Measurements from ENCODE around the gene CUX1.

GRCh38 chr7:102197599-102197998, 380.2 kb downstream of the CUX1 start:
- no peak for TF ChIP-seq CTCF (conservative IDR thresholded peaks at IDR 0.05 in 1 of 2, IDR thresholded peaks at IDR 0.05 in 1 of 2; ENCODE audit: low read depth in 1 of 2, low read length in 2 of 2)
- TF ChIP-seq EZH2 (IDR thresholded peaks at IDR 0.05; ENCODE audit: low read length, missing control alignments), result no peak

Measured in fibroblast of lung (primary cell).